HAP-1 (cell line): ENCODE results near the gene YWHAE.
"Not testable (repeated sequence)": the region's sequence is repeated elsewhere in the genome, so short reads cannot be mapped to it uniquely, and the experiment has no call there.

Source experiments
- DNase-seq, 2 experiments: peaks; one replicate each; pipeline ENCODE4 v3.0.0-alpha.2; 2016 to 2020; ENCODE audit warnings: low spot score in 2 of 2
- H3K27me3 ChIP-seq: fragments of 250-450 bp; sonication (Bioruptor Pico); 2 replicates; pipeline ENCODE4 v1.5.1; 2020; ENCODE audit warnings: low read depth, mild to moderate bottlenecking, moderate library complexity
- H3K36me3 ChIP-seq: fragments of 250-450 bp; sonication (Bioruptor Pico); replicated peaks from 2 replicates; pipeline ENCODE4 v1.5.1; 2020; ENCODE audit warnings: mild to moderate bottlenecking
- H3K4me1 ChIP-seq: fragments of 250-450 bp; sonication (Bioruptor Pico); 2 replicates; pipeline ENCODE4 v1.5.1; 2020; ENCODE audit warnings: mild to moderate bottlenecking
- H3K4me3 ChIP-seq: fragments of 250-450 bp; sonication (Bioruptor Pico); 2 replicates; pipeline ENCODE4 v1.5.1; 2020; ENCODE audit warnings: mild to moderate bottlenecking, moderate library complexity
- H3K9me3 ChIP-seq: fragments of 250-450 bp; sonication (Bioruptor Pico); 2 replicates; pipeline ENCODE4 v1.5.1; 2020; ENCODE audit warnings: mild to moderate bottlenecking, moderate library complexity
- in situ Hi-C: fragments of 300-500 bp; cut with MboI; formaldehyde crosslinking; loops from 3 replicates; pipeline ENCODE4 v1.14.3; 2020; ENCODE audit warnings: low sequenced_read_pairs, inconsistent platforms, mixed read lengths

The YWHAE gene

GRCh38 chr17:1374431-1375177 lies 25.4 kb downstream of the YWHAE start:
- Histone ChIP-seq H3K4me1 (peaks cover 29% of the 10 kb centered on the region), H3K9me3 (no peaks in the 10 kb centered on the region), H3K4me3 (no peak overlapping the region), H3K36me3 (peaks cover 33% of the 10 kb centered on the region), H3K27me3 (no peaks in the 10 kb centered on the region)
- in situ Hi-C loops = no loop called here
- DNase-seq = no peak

DNA sequence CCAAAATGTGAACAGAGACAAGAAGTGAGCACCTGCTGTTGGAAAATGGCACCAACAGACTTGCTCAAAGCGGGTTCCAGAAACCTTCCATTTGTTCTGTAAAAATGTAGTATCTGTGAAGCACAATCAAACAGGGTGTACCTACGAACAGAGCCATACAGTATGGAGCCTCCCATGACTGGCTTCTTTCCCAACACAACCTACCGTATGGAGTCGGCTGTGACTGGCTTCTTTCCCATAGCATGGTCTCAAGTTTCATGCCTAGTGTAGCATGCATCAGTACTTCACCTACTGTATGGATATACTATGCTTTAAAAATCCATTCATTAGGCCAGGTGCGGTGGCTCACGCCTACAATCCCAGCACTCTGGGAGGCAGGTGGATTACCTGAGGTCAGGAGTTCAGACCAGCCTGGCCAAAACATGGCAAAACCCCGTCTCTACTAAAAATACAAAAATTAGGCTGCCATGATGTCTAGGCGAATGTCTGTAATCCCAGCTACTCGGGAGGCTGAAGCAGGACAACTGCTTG lies 26.2 kb downstream of the YWHAE start:
- in situ Hi-C loops = no loop called here
- Histone ChIP-seq H3K9me3 (no peaks in the 10 kb centered on the region), H3K36me3 (peaks cover 33% of the 10 kb centered on the region), H3K4me3 (no peak overlapping the region), H3K4me1 (peaks cover 30% of the 10 kb centered on the region), H3K27me3 (no peaks in the 10 kb centered on the region)
- no peak for DNase-seq

- in situ Hi-C loops = no loop called here
- no peak overlapping the region for H3K4me3 ChIP-seq
- no peaks in the 10 kb centered on the region for H3K9me3 ChIP-seq
- H3K4me1 ChIP-seq = peaks cover 34% of the 10 kb centered on the region
- H3K27me3 ChIP-seq = no peaks in the 10 kb centered on the region
- peaks cover 25% of the 10 kb centered on the region for H3K36me3 ChIP-seq
- no peak for DNase-seq
These were observed 27.4 kb downstream of the YWHAE start for GRCh38 chr17:1372618-1373017.

GRCh38 chr17:1371893-1372590 lies 28.0 kb downstream of the YWHAE start:
- no peak overlapping the region for H3K4me3 ChIP-seq

GRCh38 chr17:1368588-1368987 lies 31.4 kb downstream of the YWHAE start:
- H3K9me3 ChIP-seq = no peaks in the 10 kb centered on the region
- in situ Hi-C loops = no loop called here
- H3K27me3 ChIP-seq = no peaks in the 10 kb centered on the region
- no peak overlapping the region for H3K4me3 ChIP-seq
- peaks cover 27% of the 10 kb centered on the region for H3K4me1 ChIP-seq
- no peak for DNase-seq
- peaks cover 29% of the 10 kb centered on the region for H3K36me3 ChIP-seq

More at GRCh38 chr17:1371893-1372590, 28.0 kb downstream of the YWHAE start:
- in situ Hi-C loops = no loop called here
- H3K9me3 ChIP-seq = no peaks in the 10 kb centered on the region
- DNase-seq = no peak
- H3K27me3 ChIP-seq = no peaks in the 10 kb centered on the region
- H3K36me3 ChIP-seq = peaks cover 20% of the 10 kb centered on the region
- peaks cover 38% of the 10 kb centered on the region for H3K4me1 ChIP-seq

GRCh38 chr17:1367351-1367745 lies 32.7 kb downstream of the YWHAE start:
- Histone ChIP-seq H3K9me3 (no peaks in the 10 kb centered on the region), H3K36me3 (peaks cover 29% of the 10 kb centered on the region), H3K4me1 (peaks cover 29% of the 10 kb centered on the region), H3K4me3 (no peak overlapping the region), H3K27me3 (no peaks in the 10 kb centered on the region)
- in situ Hi-C loops = no loop called here
- peak; percentile 40 to 54 for DNase-seq

DNA sequence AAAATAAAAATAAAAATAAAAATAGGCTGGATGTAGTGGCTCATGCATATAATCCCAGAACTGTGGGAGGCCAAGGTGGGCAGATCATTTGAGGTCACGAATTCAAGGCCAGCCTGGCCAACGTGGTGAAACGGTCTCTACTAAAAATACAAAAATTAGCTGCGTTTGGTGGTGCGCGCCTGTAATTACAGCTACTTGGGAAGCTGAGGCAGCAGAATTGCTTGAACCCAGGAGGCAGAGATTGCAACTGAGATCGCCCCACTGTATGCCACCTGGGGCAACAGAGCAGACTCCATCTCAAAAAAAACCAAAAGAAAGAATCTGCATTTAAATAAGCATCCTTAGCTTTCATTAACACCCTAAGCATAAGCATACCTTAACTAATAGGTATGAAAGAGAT lies 33.8 kb downstream of the YWHAE start:
- Histone ChIP-seq H3K9me3 (no peaks in the 10 kb centered on the region), H3K4me1 (peaks cover 34% of the 10 kb centered on the region), H3K4me3 (no peak overlapping the region), H3K27me3 (no peaks in the 10 kb centered on the region), H3K36me3 (peaks cover 36% of the 10 kb centered on the region)
- in situ Hi-C loops = no loop called here
- DNase-seq = no peak

GRCh38 chr17:1365445-1366039 lies 34.5 kb downstream of the YWHAE start:
- in situ Hi-C loops = no loop called here
- peak; percentile 73 to 81 for DNase-seq
- H3K36me3 ChIP-seq = peaks cover 41% of the 10 kb centered on the region
- H3K9me3 ChIP-seq = no peaks in the 10 kb centered on the region
- peaks cover 34% of the 10 kb centered on the region for H3K4me1 ChIP-seq
- H3K27me3 ChIP-seq = no peaks in the 10 kb centered on the region
- no peak overlapping the region for H3K4me3 ChIP-seq

DNA sequence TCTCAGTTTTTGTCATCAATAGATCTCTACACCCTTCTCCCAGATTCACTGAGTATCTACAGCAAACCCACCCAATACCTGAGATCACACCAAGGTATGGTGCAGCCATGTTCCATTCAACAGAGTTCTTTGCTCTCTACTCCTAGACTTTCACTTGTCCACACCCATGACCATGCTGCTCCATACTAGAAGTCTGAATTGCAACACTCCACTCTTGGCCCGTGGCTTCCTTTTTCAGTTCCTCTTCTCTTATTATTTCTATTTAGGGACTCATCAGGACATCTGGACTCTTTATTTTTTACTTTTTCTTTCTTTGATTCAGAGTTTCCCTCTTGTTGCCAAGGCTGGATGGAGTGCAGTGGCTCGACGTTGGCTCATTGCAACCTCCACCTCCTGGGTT lies 37.1 kb downstream of the YWHAE start:
- no peaks in the 10 kb centered on the region for H3K27me3 ChIP-seq
- peaks cover 61% of the 10 kb centered on the region for H3K36me3 ChIP-seq
- H3K4me3 ChIP-seq = no peak overlapping the region
- H3K9me3 ChIP-seq = no peaks in the 10 kb centered on the region
- DNase-seq = no peak
- peaks cover 23% of the 10 kb centered on the region for H3K4me1 ChIP-seq
- in situ Hi-C loops = no loop called here

DNA sequence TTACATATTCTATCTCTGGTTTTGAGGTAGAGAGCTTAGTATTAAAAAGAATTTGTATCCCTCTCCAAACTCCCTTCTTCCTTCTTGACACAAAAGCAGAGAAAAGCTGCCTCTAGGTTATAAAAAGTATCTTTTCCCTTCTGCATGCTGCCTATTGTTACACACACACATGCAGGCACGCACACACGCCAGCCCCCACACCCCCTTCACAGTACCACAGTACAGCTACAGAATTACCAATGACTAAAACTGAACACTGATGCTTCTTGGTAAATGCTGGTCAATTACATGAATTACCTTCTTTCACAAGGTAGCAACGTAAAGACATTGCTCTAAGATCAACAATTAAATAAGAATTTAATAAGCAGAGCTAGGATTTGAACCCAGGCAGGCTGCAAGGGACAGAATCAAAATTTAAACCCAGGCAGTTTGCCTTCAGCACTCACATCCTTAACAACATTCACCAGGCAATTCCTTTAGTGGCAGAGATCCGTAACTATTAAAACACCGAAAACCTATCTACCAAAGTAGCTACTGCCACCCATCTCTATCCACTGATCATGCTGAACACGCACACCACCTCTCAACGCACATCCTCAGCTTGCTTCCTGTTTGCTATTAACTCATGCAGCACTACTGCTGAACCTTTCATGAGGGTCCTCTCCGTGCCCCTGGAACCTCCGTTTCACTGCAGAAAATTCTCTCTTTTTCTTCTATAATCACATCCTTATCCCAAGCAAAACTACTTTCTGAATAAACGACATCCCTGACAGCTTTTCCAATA lies 37.8 kb downstream of the YWHAE start:
- Histone ChIP-seq H3K27me3 (no peaks in the 10 kb centered on the region), H3K9me3 (no peaks in the 10 kb centered on the region), H3K4me3 (no peak overlapping the region), H3K4me1 (peaks cover 17% of the 10 kb centered on the region), H3K36me3 (peaks cover 63% of the 10 kb centered on the region)
- peak in 1 of 2 experiments; percentile 42 for DNase-seq
- in situ Hi-C loops = no loop called here

DNA sequence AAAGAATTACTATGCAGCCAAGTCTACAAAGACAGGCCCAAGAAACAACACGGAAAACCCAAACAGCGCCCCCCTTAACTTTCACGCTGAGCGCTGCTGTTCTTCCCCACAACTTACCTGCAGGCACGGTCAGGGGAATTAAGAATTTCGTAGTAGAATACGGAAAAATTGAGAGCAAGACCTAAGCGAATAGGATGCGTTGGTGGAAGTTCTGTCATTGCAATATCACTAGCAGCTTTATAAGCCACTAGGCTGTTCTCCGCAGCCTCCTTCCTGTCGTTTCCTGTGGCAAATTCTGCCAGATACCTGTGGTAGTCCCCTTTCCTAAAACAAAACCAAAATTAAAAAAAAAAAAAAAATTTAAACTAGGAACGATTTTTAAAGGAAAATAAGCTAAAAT lies 39.0 kb downstream of the YWHAE start:
- no peak for DNase-seq
- Histone ChIP-seq H3K4me3 (no peak overlapping the region), H3K9me3 (no peaks in the 10 kb centered on the region), H3K27me3 (no peaks in the 10 kb centered on the region), H3K36me3 (peaks cover 71% of the 10 kb centered on the region), H3K4me1 (peaks cover 12% of the 10 kb centered on the region)
- in situ Hi-C loops = no loop called here

GRCh38 chr17:1360315-1360714 lies 39.7 kb downstream of the YWHAE start:
- DNase-seq, H3K27me3 ChIP-seq, in situ Hi-C loops, H3K4me1 ChIP-seq, H3K4me3 ChIP-seq, H3K9me3 ChIP-seq: not testable (repeated sequence)
- H3K36me3 ChIP-seq = peaks cover 78% of the 10 kb centered on the region

GRCh38 chr17:1354030-1354429 lies 46.0 kb downstream of the YWHAE start:
- in situ Hi-C loops = no loop called here
- Histone ChIP-seq H3K36me3 (peaks cover 74% of the 10 kb centered on the region), H3K4me3 (no peak overlapping the region), H3K9me3 (no peaks in the 10 kb centered on the region), H3K27me3 (no peaks in the 10 kb centered on the region), H3K4me1 (no peaks in the 10 kb centered on the region)
- DNase-seq = no peak
